Kasumi-1 (cell line): ENCODE data around the gene ZCCHC24.

Experiments
- DNase-seq, 2 experiments: peaks; one replicate each; lab custom pipeline; 2025; lab: John Stamatoyannopoulos, UW

ZCCHC24 gene

GRCh38 chr10:79383974-79384606, 61.3 kb downstream of the ZCCHC24 start:
- no peak for DNase-seq

GRCh38 chr10:79382491-79382941, 62.9 kb downstream of the ZCCHC24 start:
- DNase-seq = no peak

DNA sequence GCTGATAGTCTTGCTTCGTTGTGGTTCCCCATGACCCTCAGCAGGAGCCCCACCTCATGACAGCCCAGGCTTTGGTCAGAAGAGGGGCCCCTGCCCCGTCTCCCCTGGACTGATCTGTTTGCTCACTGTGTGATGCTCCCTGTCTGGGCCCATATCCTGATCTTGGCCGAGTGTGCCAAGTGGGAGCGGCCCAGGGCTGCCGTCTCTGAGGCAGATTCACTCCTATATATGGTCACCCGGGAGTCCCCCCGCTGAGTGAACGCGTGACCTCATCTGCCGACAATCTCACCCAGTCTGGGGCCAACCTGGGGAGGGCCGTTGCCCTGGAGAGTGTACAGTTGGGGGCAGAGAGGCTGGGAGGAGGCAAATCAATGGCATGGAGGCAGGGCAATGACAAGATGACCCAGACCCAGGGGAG, 63.6 kb downstream of the ZCCHC24 start:
- no peak for DNase-seq

- DNase-seq = no peak
Observed at GRCh38 chr10:79380946-79381721, 64.3 kb downstream of the ZCCHC24 start.

DNA sequence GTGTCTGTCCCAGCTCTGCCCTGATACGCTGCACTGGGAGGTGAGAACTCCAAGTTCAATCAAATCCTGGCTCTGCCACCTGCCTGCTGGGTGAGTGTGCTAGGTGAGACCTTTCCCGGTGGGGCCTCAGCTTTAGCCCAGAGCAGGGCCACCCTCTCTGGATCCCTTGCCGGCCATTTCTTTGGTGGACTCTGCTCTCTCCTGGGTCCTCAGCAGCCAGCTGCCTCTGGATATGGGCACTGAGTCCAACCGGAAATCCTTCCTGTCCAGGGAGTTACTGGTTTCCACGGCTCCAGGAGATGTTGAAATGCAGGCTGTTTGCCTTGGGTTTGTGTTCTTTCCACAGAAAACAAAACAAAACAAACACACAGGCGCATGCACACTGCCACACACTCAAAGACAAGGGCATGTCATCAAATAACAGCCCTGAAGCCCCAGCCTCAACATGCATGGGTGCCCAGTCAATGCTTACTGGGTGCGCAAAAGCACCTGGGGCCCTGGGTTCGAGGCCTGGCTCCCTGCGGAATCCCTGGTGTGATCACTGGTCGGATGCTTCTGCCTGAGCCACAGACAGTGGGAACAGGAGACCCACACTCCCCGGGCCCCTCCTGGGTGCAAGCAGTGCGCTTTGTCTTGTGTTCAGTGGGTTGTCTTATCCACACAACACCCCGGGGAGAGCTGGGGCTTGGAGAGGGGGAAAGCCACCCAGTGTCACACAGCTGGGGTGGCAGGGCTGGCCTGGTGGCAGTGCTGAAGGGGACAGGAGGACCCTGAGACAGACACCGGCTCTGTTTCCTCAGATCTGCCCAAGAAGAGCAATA, 65.1 kb downstream of the ZCCHC24 start:
- DNase-seq = no peak

DNA sequence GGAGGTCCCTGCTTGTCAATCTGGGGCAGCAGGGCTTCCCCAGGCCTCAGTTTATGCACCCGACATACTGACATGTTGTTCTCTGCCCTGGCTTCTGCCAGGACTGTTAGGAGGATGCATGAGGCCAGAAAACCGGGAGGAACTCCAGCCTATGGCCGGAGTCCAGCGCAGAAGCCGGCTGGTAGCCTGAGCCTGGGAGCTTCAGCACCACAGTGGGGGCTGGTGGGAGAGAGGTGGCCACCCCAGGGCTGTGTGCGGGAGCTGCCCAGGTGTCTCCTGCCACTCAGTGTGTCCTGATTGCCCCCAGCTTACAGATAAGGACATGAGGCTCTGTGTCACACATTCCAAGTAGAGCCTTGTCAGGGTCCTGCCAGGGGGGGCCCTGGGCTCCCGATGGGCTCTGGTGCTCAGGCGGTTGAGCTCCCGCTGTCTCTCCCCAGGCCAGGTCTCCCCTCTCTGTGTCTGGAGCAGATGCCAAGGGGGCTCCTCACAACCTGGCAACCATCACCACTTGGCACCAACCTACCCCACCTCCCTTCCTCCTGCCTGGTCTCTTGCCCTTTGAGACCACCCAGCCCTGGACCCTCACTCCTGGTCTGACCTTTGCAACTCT, 65.8 kb downstream of the ZCCHC24 start:
- no peak for DNase-seq

GRCh38 chr10:79378647-79379511, 66.5 kb downstream of the ZCCHC24 start:
- DNase-seq = no peak

DNA sequence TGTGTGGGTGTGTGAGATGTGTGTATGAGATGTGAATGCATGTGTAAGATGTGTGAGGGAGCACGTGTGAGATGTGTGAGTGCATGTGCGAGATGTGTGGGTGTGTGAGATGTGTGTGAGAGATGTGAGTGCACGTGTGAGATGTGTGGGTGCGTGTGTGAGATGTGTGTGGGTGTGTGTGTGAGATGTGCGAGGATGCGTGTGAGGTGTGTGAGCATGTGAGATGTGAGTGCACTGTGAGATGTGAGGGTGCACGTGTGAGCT, 67.1 kb downstream of the ZCCHC24 start:
- no peak for DNase-seq

GRCh38 chr10:79377557-79378382, 67.7 kb downstream of the ZCCHC24 start:
- DNase-seq = no peak

DNA sequence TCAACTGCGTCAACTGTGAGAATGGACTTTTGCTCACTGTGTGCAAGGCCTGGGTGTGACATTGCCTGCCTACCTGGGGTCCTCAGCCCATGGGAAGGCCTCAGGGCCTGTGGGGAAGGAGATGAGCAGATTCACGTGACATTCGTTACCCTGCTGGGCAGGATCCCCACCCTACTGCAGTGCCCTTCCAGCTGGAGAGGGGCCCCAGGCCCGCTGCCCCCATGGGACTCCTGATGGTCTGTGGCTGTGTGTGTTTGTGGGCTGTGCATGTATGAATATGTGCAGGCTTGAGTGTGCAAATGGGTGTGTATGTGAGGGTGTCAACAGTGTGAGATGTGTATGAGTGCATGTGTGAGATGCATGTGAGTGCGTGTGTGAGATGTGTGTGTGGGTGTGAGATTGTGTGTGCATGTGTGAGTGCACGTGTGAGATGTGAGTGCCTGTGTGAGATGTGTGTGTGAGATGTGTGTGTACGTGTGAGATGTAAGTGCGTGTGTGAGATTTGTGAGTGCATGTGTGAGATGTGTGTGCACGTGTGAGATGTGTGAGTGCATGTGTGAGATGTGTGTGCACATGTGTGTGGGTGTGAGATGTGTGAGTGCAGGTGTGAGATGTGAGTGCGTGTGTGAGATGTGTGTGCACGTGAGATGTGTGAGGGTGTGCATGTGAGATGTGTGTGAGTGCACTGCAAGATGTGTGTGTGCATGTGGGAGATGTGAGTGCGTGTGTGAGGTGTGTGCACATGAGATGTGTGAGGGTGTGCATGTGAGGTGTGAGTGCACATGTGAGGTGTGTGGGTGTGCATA, 68.5 kb downstream of the ZCCHC24 start:
- DNase-seq = no peak

DNA sequence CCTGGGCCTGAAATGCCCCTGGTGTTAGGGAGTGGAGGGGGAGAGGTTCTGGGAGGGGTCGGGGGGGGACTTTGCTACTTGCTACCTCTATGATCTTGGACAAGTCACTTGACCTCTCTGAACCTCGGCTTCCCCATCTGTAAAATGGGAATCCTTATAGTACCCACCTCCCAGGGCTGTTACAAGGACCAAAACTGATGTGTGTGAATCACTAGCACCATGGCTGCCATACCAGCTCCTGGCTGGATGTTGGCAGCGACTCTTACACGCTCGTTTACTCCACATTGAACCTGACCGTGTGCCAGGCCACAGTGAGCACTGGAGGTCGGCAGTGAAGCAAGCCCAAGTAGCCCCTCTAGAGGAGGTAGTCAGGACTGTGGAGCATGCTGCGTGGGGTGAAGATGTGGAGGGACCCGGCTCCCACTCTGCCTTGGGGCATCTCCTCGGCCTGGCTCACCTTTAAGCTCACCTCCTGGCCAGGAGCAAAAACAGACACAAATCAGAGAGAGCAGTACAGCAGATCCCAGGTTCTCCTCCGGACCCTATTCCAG, 69.3 kb downstream of the ZCCHC24 start:
- DNase-seq = no peak

DNA sequence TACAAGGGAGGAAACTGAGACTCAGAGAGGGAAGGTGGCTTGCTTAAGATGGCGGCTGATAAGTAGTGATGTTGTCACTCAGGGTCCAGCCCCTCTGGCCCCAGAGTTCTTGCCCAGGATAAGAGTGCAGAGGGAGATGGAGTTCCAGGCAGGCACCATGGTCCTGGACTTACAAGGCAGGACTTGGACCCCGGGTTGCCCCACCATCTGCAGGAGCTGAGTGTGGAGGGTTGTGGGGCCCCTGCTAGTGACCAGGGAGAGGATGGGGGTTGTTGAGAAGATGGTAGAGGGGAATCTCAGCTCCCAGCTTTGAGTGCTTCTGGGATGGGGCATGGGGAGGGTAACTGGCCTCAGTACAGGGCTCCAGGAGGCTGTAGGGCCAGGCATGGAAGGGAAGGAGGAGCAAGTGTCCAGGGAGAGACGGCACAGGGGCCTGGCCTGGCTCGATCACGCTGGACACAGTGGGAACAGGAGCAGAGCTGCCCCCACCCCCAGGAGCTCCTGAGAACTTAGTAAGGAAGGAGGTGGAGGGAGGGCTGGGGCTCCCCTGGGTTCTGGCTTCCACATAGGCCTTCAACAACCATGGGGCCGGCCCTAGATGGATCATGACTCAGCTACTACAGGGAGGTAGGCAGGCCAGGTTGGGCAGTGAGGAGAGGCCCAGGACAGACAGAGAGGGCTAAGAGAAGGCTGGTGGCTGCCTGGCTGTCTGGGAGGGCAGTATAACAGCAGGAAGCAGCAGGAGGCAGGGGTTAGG, 69.9 kb downstream of the ZCCHC24 start:
- DNase-seq = no peak

- peak; percentile 64 to 76 for DNase-seq
Observed at GRCh38 chr10:79374312-79375191, 70.9 kb downstream of the ZCCHC24 start.

GRCh38 chr10:79372871-79373270, 72.6 kb downstream of the ZCCHC24 start:
- DNase-seq = no peak

- no peak for DNase-seq
Observed at GRCh38 chr10:79367426-79368189, 77.8 kb downstream of the ZCCHC24 start.

DNA sequence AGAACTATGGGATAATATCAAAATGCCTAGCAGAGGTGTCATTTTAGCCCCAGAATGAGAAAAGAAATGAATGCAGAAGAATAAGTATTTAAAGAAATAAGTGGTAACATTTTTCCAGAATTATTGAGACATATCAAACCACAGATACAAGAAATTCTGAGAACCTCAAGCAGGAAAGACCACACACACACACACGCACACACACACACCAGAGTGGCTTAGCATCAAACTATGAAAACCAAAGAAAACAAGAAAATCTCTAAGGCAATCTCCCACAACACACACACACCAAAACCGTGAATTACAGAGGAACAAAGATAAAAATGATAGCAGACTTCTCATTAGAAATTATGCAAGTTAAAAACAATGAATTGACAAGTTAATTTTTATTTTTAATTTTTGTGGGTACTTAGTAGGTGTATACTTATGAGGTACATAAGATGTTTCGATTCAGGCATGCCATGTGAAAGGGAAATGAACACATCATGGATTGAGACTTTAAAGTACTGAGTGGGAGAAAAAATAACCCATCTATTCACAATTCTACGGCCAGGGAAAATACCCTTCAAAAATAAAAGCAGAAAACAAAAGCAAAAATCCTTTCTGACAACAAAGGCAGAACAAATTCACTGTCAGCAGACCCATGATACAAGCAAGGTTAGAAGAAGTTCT, 83.6 kb downstream of the ZCCHC24 start:
- DNase-seq = no peak
